GM12878 (cell line): Measurements from ENCODE around the gene RMDN3. TPM values are rescaled to one million over a fixed set of nuclear protein-coding genes. Genes with fewer than 3 reads are reported as not detected.

ENCODE experiments used
- ATAC-seq: fragments of 200-7000 bp; cut with Tn5 transposase; 3 replicates; pipeline ENCODE4 v1.9.1; 2020; ENCODE audit warnings: mild to moderate bottlenecking, moderate library complexity
- BruUV-seq: library from RNA; stranded (reverse); fragments of 400-500 nt; replicated peaks from 2 replicates; lab custom pipeline; 2021; lab: Mats Ljungman, UMichigan
- CTCF ChIA-PET: fragments of 300-600 bp; sonication (Branson Sonifier 250); formaldehyde crosslinking; extraction: SDS; loops from one replicate; lab custom pipeline; 2021; ENCODE audit warnings: inconsistent platforms; lab: Yijun Ruan, JAX
- POLR2A ChIA-PET: fragments of 350-600 bp; formaldehyde crosslinking; extraction: SDS; loops from one replicate; lab custom pipeline; 2021; ENCODE audit warnings: inconsistent platforms; lab: Charles Lee
- RAD21 ChIA-PET: fragments of 300-600 bp; sonication (Branson Sonifier 250); formaldehyde crosslinking; loops from one replicate; lab custom pipeline; 2023; ENCODE audit warnings: antibody characterized with exemption; ENCODE audit not compliant: unreplicated experiment; lab: Charles Lee
- SMC1A ChIA-PET: fragments of 300-600 bp; sonication (Branson Sonifier 250); formaldehyde crosslinking; loops from one replicate; lab custom pipeline; 2023; ENCODE audit not compliant: unreplicated experiment, uncharacterized antibody; lab: Charles Lee
- DNase-seq: peaks from one replicate; pipeline ENCODE4 v3.0.0-alpha.2; 2011; ENCODE audit warnings: low read depth, low spot score
- FAIRE-seq: peaks from 3 replicates; lab custom pipeline; 2011; peaks lifted over from hg19 to GRCh38; lab: Jason Lieb, UNC
- H2AFZ ChIP-seq: 2 replicates; pipeline ENCODE4 v1.6.0; 2011; ENCODE audit warnings: low read depth, low read length, control low read depth; ENCODE audit not compliant: control insufficient read depth
- H3K27ac ChIP-seq: 2 replicates; pipeline ENCODE4 v1.5.1; 2011; ENCODE audit warnings: control low read depth; ENCODE audit not compliant: control insufficient read depth, insufficient read depth
- H3K27me3 ChIP-seq, 2 experiments: replicated peaks in 1 of 2; 2 replicates each; pipeline versions ENCODE4 v1.6.0 to v1.6.1; 2011; ENCODE audit warnings: low read length in 1 of 2; ENCODE audit not compliant: control insufficient read depth in 2 of 2, insufficient read depth in 2 of 2
- H3K36me3 ChIP-seq, 2 experiments: 2 replicates each; pipeline ENCODE4 v1.5.1; 2011; ENCODE audit warnings: low read length in 1 of 2; ENCODE audit not compliant: control insufficient read depth in 2 of 2, insufficient read depth in 2 of 2
- H3K4me1 ChIP-seq: 2 replicates; pipeline ENCODE4 v1.6.1; 2011; ENCODE audit warnings: mild to moderate bottlenecking, low read length, moderate library complexity, mixed read lengths; ENCODE audit not compliant: control insufficient read depth, insufficient read depth
- H3K4me2 ChIP-seq: 2 replicates; pipeline ENCODE4 v1.6.0; 2011; ENCODE audit warnings: control low read depth; ENCODE audit not compliant: control insufficient read depth, insufficient read depth
- H3K4me3 ChIP-seq: fragments of 200-600 bp; sonication (generic); 2 replicates; pipeline ENCODE4 v1.5.1; 2016
- H3K79me2 ChIP-seq: 2 replicates; pipeline ENCODE4 v1.6.0; 2011; ENCODE audit warnings: low read length; ENCODE audit not compliant: control insufficient read depth, insufficient read depth
- H3K9ac ChIP-seq: 2 replicates; pipeline ENCODE4 v1.8.0; 2011; ENCODE audit warnings: low read length, control low read depth, mixed read lengths; ENCODE audit not compliant: control insufficient read depth, insufficient read depth
- H3K9me3 ChIP-seq: replicated peaks from 3 replicates; pipeline ENCODE4 v1.5.1; 2011; ENCODE audit warnings: mild to moderate bottlenecking, low read length; ENCODE audit not compliant: control insufficient read depth, insufficient read depth
- H4K20me1 ChIP-seq: 2 replicates; pipeline ENCODE4 v1.6.0; 2011; ENCODE audit not compliant: control insufficient read depth, insufficient read depth
- BACH1 ChIP-seq: fragments of 450-650 bp; IDR thresholded peaks from 2 replicates; pipeline ENCODE4 v1.6.1; 2017; ENCODE audit warnings: mild to moderate bottlenecking, borderline replicate concordance
- BCL3 ChIP-seq: IDR thresholded peaks from 2 replicates; pipeline ENCODE4 v1.6.1; 2011; ENCODE audit warnings: borderline replicate concordance, low read depth, mild to moderate bottlenecking, moderate library complexity, low read length; ENCODE audit not compliant: insufficient read depth, poor library complexity, severe bottlenecking
- BMI1 ChIP-seq: fragments of 450-650 bp; IDR thresholded peaks from 2 replicates; pipeline ENCODE4 v1.6.1; 2016; ENCODE audit warnings: mild to moderate bottlenecking, moderate library complexity, borderline replicate concordance
- CHD2 ChIP-seq: IDR thresholded peaks from 2 replicates; pipeline ENCODE4 v1.6.1; 2011; ENCODE audit warnings: low read depth, low read length, improper control_type of control experiment, borderline replicate concordance
- CHD4 ChIP-seq: fragments of 200-600 bp; sonication (generic); IDR thresholded peaks from 2 replicates; pipeline ENCODE4 v1.6.1; 2016; ENCODE audit warnings: mild to moderate bottlenecking
- CUX1 ChIP-seq: IDR thresholded peaks from 2 replicates; pipeline ENCODE4 v1.6.1; 2012; ENCODE audit warnings: improper control_type of control experiment, low read depth, low read length; ENCODE audit not compliant: insufficient replicate concordance
- GABPA ChIP-seq: IDR thresholded peaks from 2 replicates; pipeline ENCODE4 v1.6.1; 2014; ENCODE audit warnings: antibody characterized with exemption, low read depth, mild to moderate bottlenecking, inconsistent platforms
- KDM1A ChIP-seq: fragments of 200-600 bp; sonication (generic); IDR thresholded peaks from 2 replicates; pipeline ENCODE4 v1.6.1; 2016; ENCODE audit warnings: borderline replicate concordance
- RBBP5 ChIP-seq: fragments of 200-600 bp; sonication (generic); conservative IDR thresholded peaks from 2 replicates; pipeline ENCODE4 v1.6.1; 2016
- SREBF1 ChIP-seq: IDR thresholded peaks from 2 replicates; pipeline ENCODE4 v1.6.1; 2012; ENCODE audit warnings: mild to moderate bottlenecking, low read length
- ZNF622 ChIP-seq: fragments of 450-650 bp; IDR thresholded peaks from 2 replicates; pipeline ENCODE4 v1.6.1; 2017; ENCODE audit warnings: mild to moderate bottlenecking, inconsistent platforms
- WGBS: methylation state at CpG from one replicate; pipeline ENCODE4 v1.1.6; 2016; ENCODE audit warnings: low lambda C conversion rate; ENCODE audit not compliant: insufficient replicate concordance, insufficient coverage; ENCODE audit errors: missing lambda C conversion rate; 5-methylcytosine and 5-hydroxymethylcytosine counted together
- in situ Hi-C: fragments of 300-500 bp; cut with MboI; formaldehyde crosslinking; loops from 9 replicates; pipeline ENCODE4 v1.14.3; 2018; ENCODE audit warnings: mixed read lengths
- intact Hi-C: fragments of 100-400 bp; cut with micrococcal nuclease; formaldehyde crosslinking; loops from one replicate; pipeline ENCODE4 v1.14.2; 2022; ENCODE audit not compliant: unreplicated experiment
- polyA plus RNA-seq, 11 experiments: library from polyadenylated mRNA; depleted of rRNA in 4 of 11; unstranded in 6 of 11; stranded (reverse) in 5 of 11; fragments of >200 nt; fragmentation: Nextera tagmentation in 4 of 11; fragmentation: Illumina TruSeq in 1 of 11; extraction: Ambion mirVana in 4 of 11; extraction: Trizol in 1 of 11; gene quantifications; 1 replicate in 1 of 11; 2 replicates in 10 of 11; pipeline versions ENCODE4 v1.2.1 to v1.2.3, GENCODE V29; 2011 to 2016; ENCODE audit warnings: inconsistent platforms in 2 of 11, missing spikeins in 2 of 11, low read depth in 1 of 11
- total RNA-seq, 4 experiments: library from RNA; depleted of rRNA in 3 of 4; stranded (reverse); fragments of >200 nt in 3 of 4; fragmentation: Illumina TruSeq in 1 of 4; extraction: Trizol in 1 of 4; gene quantifications; 2 replicates each; pipeline versions ENCODE4 v1.2.1 to v1.2.3, GENCODE V29; 2013 to 2021

The RMDN3 gene
- total and polyA plus RNA-seq, 10 of the 15 experiments (the other 5 are each of a cell fraction or from before 2014, with no cell fraction given): 5.7 to 44.4 (median 20.3) TPM

GRCh38 chr15:40737048-40737447 lies 18.0 kb downstream of the RMDN3 start:
- Histone ChIP-seq H3K9ac (no peak overlapping the region), H3K4me1 (no peaks in the 10 kb centered on the region), H3K36me3 (peaks cover 16 to 37% of the 10 kb centered on the region in 2 experiments), H3K4me2 (no peak overlapping the region), H4K20me1 (no peaks in the 10 kb centered on the region), H2AFZ (no peak overlapping the region), H3K27me3 (no peaks in the 10 kb centered on the region), H3K9me3 (no peaks in the 10 kb centered on the region), H3K79me2 (no peaks in the 10 kb centered on the region), H3K4me3 (no peak overlapping the region), H3K27ac (no peak overlapping the region)
- BruUV-seq: no TSS peak
- ChIA-PET RAD21 (no interaction called here), CTCF (interaction anchor here (0.5 kb wide), 1 partner anchor 147 kb away, joined by 4 read pairs; no protein-coding TSS in a partner anchor), SMC1A (interaction anchor here (1.4 to 3.0 kb wide), 2 partner anchors 28 to 46 kb away, joined by 4 to 9 read pairs; no protein-coding TSS in a partner anchor), POLR2A (interaction anchor here (0.5 kb wide), 1 partner anchor 29 kb away, joined by 3 read pairs; no protein-coding TSS in a partner anchor)
- no peak for FAIRE-seq
- in situ Hi-C loops: no loop called here
- DNase-seq: no peak
- no peak for ATAC-seq
- intact Hi-C loops: no loop called here
- 93% methylated on average over 3 of the region's 3 CpGs for WGBS
- TF ChIP-seq RBBP5: no peak
- TF ChIP-seq CHD2: no peak
- no peak for TF ChIP-seq ZNF622
- no peak for TF ChIP-seq GABPA
- TF ChIP-seq BCL3: no peak
- TF ChIP-seq CHD4: no peak
- TF ChIP-seq BACH1: no peak
- no peak for TF ChIP-seq BMI1
- no peak for TF ChIP-seq CUX1
- TF ChIP-seq SREBF1: no peak
- TF ChIP-seq KDM1A: no peak
- TF ChIP-seq, all 136 proteins: peak for 0
